Body of pancreas (tissue), 4 donors: ENCODE data around the gene NRP1. TPM values are rescaled to one million over a fixed set of nuclear protein-coding genes. Genes with fewer than 3 reads are reported as not detected.
A peak's percentile ranks its signal among the peaks of the same experiment; 100 is the strongest.

ENCODE experiments used
- ATAC-seq: fragments of 150-250 bp; one replicate; pipeline ENCODE4 v1.9.1; 2016
- DNase-seq, 4 donors: peaks; one replicate each; pipeline ENCODE4 v3.0.0-alpha.2; 2019
- H3K27ac ChIP-seq, 4 donors: fragments of 200-600 bp; sonication (generic); 1 replicate in 3 of 4; 2 replicates in 1 of 4; pipeline versions ENCODE4 v1.5.1 to v1.6.1; 2016 to 2019; ENCODE audit warnings: mild to moderate bottlenecking in 1 of 4, mixed read lengths in 1 of 4, moderate library complexity in 1 of 4
- H3K27me3 ChIP-seq, 2 donors: fragments of 200-600 bp; sonication (generic); one replicate each; pipeline ENCODE4 v1.6.0; 2016; ENCODE audit warnings: mild to moderate bottlenecking in 1 of 2
- H3K36me3 ChIP-seq, 2 donors: fragments of 200-600 bp; sonication (generic); replicated peaks in 1 of 2; 2 replicates each; pipeline ENCODE4 v1.5.1; 2016; ENCODE audit warnings: low read depth in 2 of 2; ENCODE audit not compliant: insufficient read depth in 1 of 2
- H3K4me1 ChIP-seq: fragments of 200-600 bp; sonication (generic); one replicate; pipeline ENCODE4 v1.6.0; 2016
- H3K4me3 ChIP-seq, 2 donors: fragments of 200-600 bp; sonication (generic); 1 replicate in 1 of 2; 2 replicates in 1 of 2; pipeline ENCODE4 v1.5.1; 2016 to 2019
- H3K9me3 ChIP-seq, 3 donors: fragments of 200-600 bp; sonication (generic); 1 replicate in 2 of 3; 2 replicates in 1 of 3; pipeline ENCODE4 v1.5.1; 2016
- POLR2A ChIP-seq, 3 donors: fragments of 450-650 bp; IDR thresholded peaks; one replicate each; pipeline ENCODE4 v1.6.1; 2016; ENCODE audit warnings: antibody characterized with exemption in 3 of 3, mild to moderate bottlenecking in 2 of 3
- WGBS, 2 donors: methylation state at CpG; one replicate each; pipeline ENCODE4 v1.1.5; 2017; 5-methylcytosine and 5-hydroxymethylcytosine counted together
- intact Hi-C: fragments of 100-400 bp; cut with DNase I; formaldehyde crosslinking; loops from one replicate; pipeline ENCODE4 v1.15.1; 2023
- total RNA-seq, 2 donors: library from RNA; depleted of rRNA; stranded (reverse); fragments of >200 nt; gene quantifications; one replicate each; pipeline ENCODE4 v1.1.0, GENCODE V29; 2016
- TF ChIP-seq, protein P1 (sequence below), 7 experiments: fragments of 450-650 bp in 4 of 7; fragments of 200-600 bp in 3 of 7; sonication (generic) in 3 of 7; IDR thresholded peaks; one replicate each; pipeline ENCODE4 v1.5.1; 2016 to 2019; ENCODE audit warnings: antibody characterized with exemption in 7 of 7

NRP1 gene
- total RNA-seq, 2 donors from 2014 or later: 37.6 to 62.6 TPM

- no peaks in the 10 kb centered on the region for H3K36me3 ChIP-seq
- H3K4me1 ChIP-seq: peaks cover 35% of the 10 kb centered on the region
- TF ChIP-seq POLR2A (IDR thresholded peaks at IDR 0.05): no peak
- TF ChIP-seq, protein P1, sequence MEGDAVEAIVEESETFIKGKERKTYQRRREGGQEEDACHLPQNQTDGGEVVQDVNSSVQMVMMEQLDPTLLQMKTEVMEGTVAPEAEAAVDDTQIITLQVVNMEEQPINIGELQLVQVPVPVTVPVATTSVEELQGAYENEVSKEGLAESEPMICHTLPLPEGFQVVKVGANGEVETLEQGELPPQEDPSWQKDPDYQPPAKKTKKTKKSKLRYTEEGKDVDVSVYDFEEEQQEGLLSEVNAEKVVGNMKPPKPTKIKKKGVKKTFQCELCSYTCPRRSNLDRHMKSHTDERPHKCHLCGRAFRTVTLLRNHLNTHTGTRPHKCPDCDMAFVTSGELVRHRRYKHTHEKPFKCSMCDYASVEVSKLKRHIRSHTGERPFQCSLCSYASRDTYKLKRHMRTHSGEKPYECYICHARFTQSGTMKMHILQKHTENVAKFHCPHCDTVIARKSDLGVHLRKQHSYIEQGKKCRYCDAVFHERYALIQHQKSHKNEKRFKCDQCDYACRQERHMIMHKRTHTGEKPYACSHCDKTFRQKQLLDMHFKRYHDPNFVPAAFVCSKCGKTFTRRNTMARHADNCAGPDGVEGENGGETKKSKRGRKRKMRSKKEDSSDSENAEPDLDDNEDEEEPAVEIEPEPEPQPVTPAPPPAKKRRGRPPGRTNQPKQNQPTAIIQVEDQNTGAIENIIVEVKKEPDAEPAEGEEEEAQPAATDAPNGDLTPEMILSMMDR (IDR thresholded peaks at IDR 0.05): no peak
- H3K4me3 ChIP-seq: no peak overlapping the region
- no peak overlapping the region for H3K27ac ChIP-seq
- 80 to 84% methylated on average over 5 of the region's 5 CpGs for WGBS, 2 donors
- DNase-seq: no peak
- ATAC-seq: no peak
- intact Hi-C loops: no loop called here
- no peaks in the 10 kb centered on the region for H3K9me3 ChIP-seq
- H3K27me3 ChIP-seq: no peaks in the 10 kb centered on the region
Observed at GRCh38 chr10:33267708-33268107, 66.8 kb downstream of the NRP1 start.

- peak overlapping the region in 2 of 4 donors; percentile 0 to 7 for H3K27ac ChIP-seq
- ATAC-seq: peak; percentile 47
- intact Hi-C loops: no loop called here
Observed at GRCh38 chr10:33265621-33266020, 68.8 kb downstream of the NRP1 start.

DNA sequence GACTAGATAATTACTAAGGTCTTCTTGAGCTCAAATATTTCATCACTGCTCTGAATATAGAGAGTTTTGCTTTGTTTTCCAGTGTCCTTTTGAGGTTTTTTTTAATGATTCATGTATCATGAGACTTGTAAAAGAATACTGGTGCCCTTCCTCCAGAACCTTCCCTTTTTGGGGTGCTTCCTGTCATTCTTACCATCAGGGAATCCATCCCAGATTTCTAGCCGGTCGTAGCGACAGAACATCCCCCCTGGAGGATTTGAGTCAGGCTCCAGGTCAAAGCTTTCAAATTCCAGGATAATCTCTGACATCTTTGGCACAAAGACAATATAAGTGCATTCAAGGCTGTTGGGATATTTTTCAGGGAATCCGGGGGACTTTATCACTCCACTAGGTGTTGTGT is 71.0 kb downstream of the NRP1 start:
- DNase-seq (no peak), ATAC-seq (no peak)
- TF ChIP-seq POLR2A (IDR thresholded peaks at IDR 0.05): no peak
- TF ChIP-seq, protein P1 (IDR thresholded peaks at IDR 0.05): no peak
- Histone ChIP-seq H3K4me3 (no peak overlapping the region), H3K36me3 (no peaks in the 10 kb centered on the region), H3K27me3 (no peaks in the 10 kb centered on the region), H3K27ac (peak overlapping the region in 2 of 4 donors; percentile 27 to 41), H3K9me3 (no peaks in the 10 kb centered on the region), H3K4me1 (peaks cover 51% of the 10 kb centered on the region)
- WGBS, 2 donors: 79 to 80% methylated on average over 4 of the region's 4 CpGs
- intact Hi-C loops: no loop called here

More at GRCh38 chr10:33265621-33266020, 68.8 kb downstream of the NRP1 start:
- no peaks in the 10 kb centered on the region for H3K36me3 ChIP-seq
- no peak for TF ChIP-seq POLR2A (IDR thresholded peaks at IDR 0.05)
- TF ChIP-seq, protein P1 (IDR thresholded peaks at IDR 0.05): no peak
- H3K9me3 ChIP-seq: no peaks in the 10 kb centered on the region
- H3K27me3 ChIP-seq: no peaks in the 10 kb centered on the region
- WGBS, 2 donors: 18 to 40% methylated on average over 4 of the region's 4 CpGs
- DNase-seq: peak; percentile 57 to 74 (median 68)
- H3K4me3 ChIP-seq: no peak overlapping the region
- H3K4me1 ChIP-seq: peaks cover 38% of the 10 kb centered on the region

DNA sequence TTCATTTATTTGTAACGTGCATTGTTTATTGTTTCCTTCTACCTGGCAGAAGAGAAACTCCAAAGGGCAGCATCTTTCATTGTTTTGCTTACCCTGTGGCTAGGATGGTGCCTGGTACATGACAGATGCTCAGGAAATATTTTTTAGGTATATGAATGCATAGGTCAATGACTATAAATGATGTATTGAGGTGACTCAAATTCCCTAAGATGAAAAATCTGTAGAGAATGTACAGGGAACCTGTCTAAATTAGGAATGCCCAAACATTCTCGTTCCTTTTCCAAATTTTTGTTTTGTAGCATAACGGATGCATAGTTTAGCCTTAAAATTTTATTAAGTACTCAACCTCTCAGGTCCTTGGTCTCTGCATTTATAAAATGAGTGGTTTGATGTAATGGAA is 71.6 kb downstream of the NRP1 start:
- TF ChIP-seq POLR2A (IDR thresholded peaks at IDR 0.05): no peak
- TF ChIP-seq, protein P1 (IDR thresholded peaks at IDR 0.05): no peak
- H3K4me3 ChIP-seq: no peak overlapping the region
- H3K4me1 ChIP-seq: peaks cover 51% of the 10 kb centered on the region
- intact Hi-C loops: no loop called here
- no peak for ATAC-seq
- WGBS, 2 donors: 60 to 64% methylated on average over 3 of the region's 3 CpGs
- H3K27me3 ChIP-seq: no peaks in the 10 kb centered on the region
- no peaks in the 10 kb centered on the region for H3K36me3 ChIP-seq
- H3K27ac ChIP-seq: peak overlapping the region in 1 of 4 donors; percentile 27
- no peak for DNase-seq
- H3K9me3 ChIP-seq: no peaks in the 10 kb centered on the region

GRCh38 chr10:33260403-33261149 is 73.9 kb downstream of the NRP1 start:
- no peak overlapping the region for H3K4me3 ChIP-seq
- 80% methylated on average over 5 of the region's 5 CpGs for WGBS, 2 donors
- H3K27ac ChIP-seq: no peak overlapping the region
- DNase-seq: no peak
- H3K4me1 ChIP-seq: peaks cover 43% of the 10 kb centered on the region
- TF ChIP-seq, protein P1 (IDR thresholded peaks at IDR 0.05): no peak
- no peak for TF ChIP-seq POLR2A (IDR thresholded peaks at IDR 0.05)
- no peaks in the 10 kb centered on the region for H3K36me3 ChIP-seq
- no peaks in the 10 kb centered on the region for H3K9me3 ChIP-seq
- intact Hi-C loops: no loop called here
- no peak for ATAC-seq
- H3K27me3 ChIP-seq: no peaks in the 10 kb centered on the region
